Colonic mucosa (tissue), 4 donors: Measurements from ENCODE around the gene TPD52L2. TPM values are rescaled to one million over a fixed set of nuclear protein-coding genes. Genes with fewer than 3 reads are reported as not detected.

Source experiments
- DNase-seq: peaks from one replicate; pipeline ENCODE4 v3.0.0-alpha.2; 2020
- H3K27ac ChIP-seq: fragments of 200-600 bp; one replicate; pipeline ENCODE4 v1.8.0; 2021
- H3K27me3 ChIP-seq: fragments of 200-600 bp; one replicate; pipeline ENCODE4 v1.8.0; 2021
- H3K36me3 ChIP-seq: fragments of 200-600 bp; one replicate; pipeline ENCODE4 v1.8.0; 2021
- H3K4me1 ChIP-seq: fragments of 200-600 bp; one replicate; pipeline ENCODE4 v1.8.0; 2021; ENCODE audit warnings: mild to moderate bottlenecking
- H3K4me3 ChIP-seq: fragments of 200-600 bp; one replicate; pipeline ENCODE4 v1.8.0; 2021
- H3K9ac ChIP-seq, 2 donors: one replicate each; pipeline ENCODE4 v1.7.0; 2013; ENCODE audit warnings: control low read depth in 2 of 2, low read depth in 2 of 2, low read length in 2 of 2
- H3K9me3 ChIP-seq: fragments of 200-600 bp; one replicate; pipeline ENCODE4 v1.8.0; 2021
- intact Hi-C: fragments of 100-400 bp; cut with DNase I; formaldehyde crosslinking; loops from one replicate; pipeline ENCODE4 v1.14.1; 2022
- total RNA-seq, 2 donors: library from RNA; stranded (reverse); fragmentation: NEBNext Ultra II Directional in 1 of 2; extraction: Animal tissue kit (Norgen Biotek cat#: 25700) in 1 of 2; gene quantifications; one replicate each; pipeline ENCODE4 v1.2.1, GENCODE V29; 2021
- TF ChIP-seq, protein P1 (sequence below): fragments of 200-600 bp; IDR thresholded peaks from one replicate; pipeline ENCODE4 v1.8.0; 2022; ENCODE audit warnings: antibody characterized with exemption, mild to moderate bottlenecking
- donor health status: healthy.
- donor health status: DM: no; HTN: no; CAD: no.
- donor health status: DM: no; HTN: no; CAD: no.

TPD52L2 gene
- total RNA-seq, 2 donors from 2014 or later: 54.0 to 66.1 TPM

DNA sequence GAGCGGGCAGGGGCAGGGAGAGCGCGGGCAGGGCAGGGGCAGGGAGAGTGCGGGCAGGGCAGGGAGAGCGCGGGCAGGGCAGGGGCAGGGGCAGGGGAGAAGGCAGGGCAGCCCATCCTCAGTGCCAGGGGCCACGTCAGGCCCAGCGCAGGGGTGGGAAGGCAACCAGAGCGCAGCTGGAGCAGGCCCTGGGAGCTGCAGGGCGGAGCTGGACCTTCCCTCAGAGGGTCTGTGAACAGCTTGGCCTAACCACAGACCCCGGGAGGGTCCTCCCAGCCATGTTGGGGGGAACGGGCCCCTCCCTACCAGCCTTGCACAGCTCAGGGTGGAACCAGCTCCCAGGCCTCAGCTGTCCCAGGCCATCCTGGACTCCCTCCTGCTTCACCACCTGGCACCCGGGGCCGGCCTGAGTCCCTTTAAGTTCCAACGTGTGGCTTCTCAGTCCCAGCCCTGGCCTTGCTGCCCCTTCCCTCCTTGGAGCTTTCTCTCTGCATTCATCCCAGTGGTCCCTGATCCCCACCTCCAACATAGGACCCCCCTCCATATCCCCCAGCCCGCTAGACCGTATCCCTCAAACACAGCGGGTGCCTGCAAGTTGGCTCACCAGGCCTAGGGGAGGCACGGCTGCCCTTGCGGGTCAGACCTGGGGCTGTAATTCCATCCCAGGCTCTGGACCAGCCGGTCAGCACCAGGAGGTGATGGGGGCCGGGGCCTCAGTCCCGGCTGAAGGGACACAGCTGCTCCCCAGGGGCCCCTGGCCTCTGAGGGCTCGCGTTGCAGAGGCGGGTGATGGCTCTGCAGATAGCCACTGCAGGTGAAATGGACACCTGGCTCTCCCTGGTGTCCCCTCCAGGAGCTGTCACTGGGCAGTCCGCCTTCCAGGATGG is 28.4 kb upstream of the TPD52L2 start:
- TF ChIP-seq, protein P1, sequence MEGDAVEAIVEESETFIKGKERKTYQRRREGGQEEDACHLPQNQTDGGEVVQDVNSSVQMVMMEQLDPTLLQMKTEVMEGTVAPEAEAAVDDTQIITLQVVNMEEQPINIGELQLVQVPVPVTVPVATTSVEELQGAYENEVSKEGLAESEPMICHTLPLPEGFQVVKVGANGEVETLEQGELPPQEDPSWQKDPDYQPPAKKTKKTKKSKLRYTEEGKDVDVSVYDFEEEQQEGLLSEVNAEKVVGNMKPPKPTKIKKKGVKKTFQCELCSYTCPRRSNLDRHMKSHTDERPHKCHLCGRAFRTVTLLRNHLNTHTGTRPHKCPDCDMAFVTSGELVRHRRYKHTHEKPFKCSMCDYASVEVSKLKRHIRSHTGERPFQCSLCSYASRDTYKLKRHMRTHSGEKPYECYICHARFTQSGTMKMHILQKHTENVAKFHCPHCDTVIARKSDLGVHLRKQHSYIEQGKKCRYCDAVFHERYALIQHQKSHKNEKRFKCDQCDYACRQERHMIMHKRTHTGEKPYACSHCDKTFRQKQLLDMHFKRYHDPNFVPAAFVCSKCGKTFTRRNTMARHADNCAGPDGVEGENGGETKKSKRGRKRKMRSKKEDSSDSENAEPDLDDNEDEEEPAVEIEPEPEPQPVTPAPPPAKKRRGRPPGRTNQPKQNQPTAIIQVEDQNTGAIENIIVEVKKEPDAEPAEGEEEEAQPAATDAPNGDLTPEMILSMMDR: no peak
- H3K9me3 ChIP-seq: no peaks in the 10 kb centered on the region
- intact Hi-C loops: no loop called here
- H3K4me3 ChIP-seq: no peak overlapping the region
- H3K4me1 ChIP-seq: peaks cover 10% of the 10 kb centered on the region
- H3K27ac ChIP-seq: no peak overlapping the region
- peaks cover 7% of the 10 kb centered on the region for H3K27me3 ChIP-seq
- no peaks in the 10 kb centered on the region for H3K36me3 ChIP-seq
- DNase-seq: no peak
- H3K9ac ChIP-seq: no peak overlapping the region

DNA sequence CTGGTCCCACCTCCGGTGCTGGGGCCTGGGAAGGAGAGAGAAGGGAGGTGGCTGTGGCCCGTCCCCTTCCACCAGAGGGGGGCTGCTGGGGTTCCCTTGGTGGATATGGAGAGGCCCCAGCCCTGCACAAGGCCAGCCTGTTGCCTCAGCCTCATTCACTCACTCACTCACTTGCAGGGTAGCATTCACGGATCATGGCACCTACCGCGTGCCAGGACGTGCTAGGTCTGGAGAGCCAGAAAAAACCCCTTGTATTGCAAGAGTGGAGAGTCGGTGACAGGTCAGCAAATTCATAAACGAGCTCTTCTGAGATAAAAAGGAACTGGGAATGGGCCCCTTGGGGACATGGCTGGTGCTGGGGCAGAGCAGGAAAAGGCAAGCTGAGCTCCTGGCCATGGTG is 27.6 kb upstream of the TPD52L2 start:
- Histone ChIP-seq H3K4me1 (peaks cover 10% of the 10 kb centered on the region), H3K36me3 (no peaks in the 10 kb centered on the region), H3K27me3 (peaks cover 6% of the 10 kb centered on the region), H3K27ac (no peak overlapping the region), H3K9me3 (no peaks in the 10 kb centered on the region), H3K9ac (no peak overlapping the region), H3K4me3 (no peak overlapping the region)
- intact Hi-C loops: no loop called here
- no peak for DNase-seq
- TF ChIP-seq, protein P1: no peak

DNA sequence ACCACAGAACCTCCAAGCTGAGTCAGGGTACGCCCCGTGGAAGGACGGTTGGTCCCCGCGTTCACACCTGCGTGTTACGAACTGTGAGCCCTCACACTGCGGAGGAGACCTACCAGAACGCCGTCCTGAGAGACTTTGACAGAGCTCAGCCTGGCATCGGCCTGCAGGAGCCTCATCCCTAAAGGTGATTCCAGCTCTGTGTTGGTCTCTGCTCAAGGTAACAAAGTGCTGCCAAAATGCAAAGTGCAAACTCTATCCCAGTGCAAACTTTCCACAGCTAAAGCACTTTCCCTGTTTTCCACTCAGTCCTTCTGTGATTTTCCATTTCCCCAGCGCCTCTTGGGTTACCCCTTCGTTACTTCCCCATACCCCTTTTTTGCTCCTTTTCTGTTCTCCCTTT is 25.4 kb upstream of the TPD52L2 start:
- intact Hi-C loops: no loop called here
- TF ChIP-seq, protein P1: no peak

DNA sequence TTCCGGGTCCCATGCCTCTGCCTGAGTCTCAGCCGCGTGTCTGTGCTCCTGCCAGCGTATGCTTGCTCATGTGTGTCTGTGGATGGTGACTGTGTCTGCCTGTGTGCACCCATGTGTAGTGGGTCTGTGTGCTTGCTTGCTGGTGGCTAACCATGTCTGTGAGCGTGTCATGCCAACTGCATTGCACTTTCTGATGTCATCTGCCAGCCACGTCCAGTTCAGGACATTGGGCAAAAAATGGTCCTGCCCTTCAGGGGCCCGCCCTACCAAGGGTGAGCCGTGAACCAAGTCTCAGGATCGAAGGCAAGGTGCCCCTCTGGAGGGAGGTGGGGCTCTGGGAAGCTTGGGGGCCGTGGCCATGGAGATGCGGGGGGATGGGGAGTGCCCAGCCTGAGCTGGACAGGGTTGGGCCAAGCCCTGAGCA is 24.7 kb upstream of the TPD52L2 start:
- H3K36me3 ChIP-seq: no peaks in the 10 kb centered on the region
- no peak overlapping the region for H3K4me3 ChIP-seq
- intact Hi-C loops: no loop called here
- H3K27ac ChIP-seq: no peak overlapping the region
- no peak for DNase-seq
- TF ChIP-seq, protein P1: no peak
- peaks cover 4% of the 10 kb centered on the region for H3K27me3 ChIP-seq
- no peak overlapping the region for H3K9ac ChIP-seq
- H3K9me3 ChIP-seq: no peaks in the 10 kb centered on the region
- no peaks in the 10 kb centered on the region for H3K4me1 ChIP-seq

More for the DNA sequence above, 25.4 kb upstream of the TPD52L2 start:
- Histone ChIP-seq H3K4me3 (no peak overlapping the region), H3K27ac (no peak overlapping the region), H3K9me3 (no peaks in the 10 kb centered on the region), H3K9ac (no peak overlapping the region), H3K4me1 (peaks cover under 1% of the 10 kb centered on the region), H3K36me3 (no peaks in the 10 kb centered on the region), H3K27me3 (no peaks in the 10 kb centered on the region)
- DNase-seq: no peak

DNA sequence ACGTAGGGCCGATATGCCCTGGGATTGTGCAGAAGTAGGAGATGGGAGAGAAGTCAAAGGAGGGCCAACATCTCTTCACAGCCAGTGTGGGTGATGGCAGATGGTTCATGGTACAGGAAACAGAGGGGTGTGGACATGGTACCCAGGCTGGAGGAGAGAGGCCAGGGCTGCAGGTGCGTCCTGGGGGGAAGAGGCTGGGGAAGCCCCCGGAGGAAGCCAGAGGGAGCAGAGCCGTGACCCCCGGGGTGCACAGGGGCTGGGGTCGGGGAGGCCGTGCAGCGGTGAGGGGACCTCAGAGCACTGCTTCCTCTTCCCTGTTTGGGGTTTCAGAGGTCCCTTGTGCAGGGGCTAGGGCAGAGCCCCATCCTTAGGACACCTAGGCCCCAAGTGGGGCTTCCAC is 22.8 kb upstream of the TPD52L2 start:
- H3K27me3 ChIP-seq: peaks cover 14% of the 10 kb centered on the region
- intact Hi-C loops: no loop called here
- no peaks in the 10 kb centered on the region for H3K9me3 ChIP-seq
- H3K27ac ChIP-seq: no peak overlapping the region
- no peaks in the 10 kb centered on the region for H3K36me3 ChIP-seq
- TF ChIP-seq, protein P1: no peak
- no peak overlapping the region for H3K9ac ChIP-seq
- no peak overlapping the region for H3K4me3 ChIP-seq
- no peaks in the 10 kb centered on the region for H3K4me1 ChIP-seq
- no peak for DNase-seq
